OCI-LY1 (cell line): ENCODE results near the gene TEX14.

Source experiments
- H2AFZ ChIP-seq: fragments of 200-600 bp; sonication (generic), shearing (Covaris generic); 2 replicates; pipeline ENCODE4 v1.6.0; 2014; ENCODE audit warnings: antibody characterized with exemption, mild to moderate bottlenecking, low read length
- H3F3A ChIP-seq: fragments of 200-600 bp; sonication (generic), shearing (Covaris generic); 2 replicates; pipeline ENCODE4 v1.6.0; 2014; ENCODE audit warnings: mild to moderate bottlenecking, antibody characterized with exemption, low read length, moderate library complexity; ENCODE audit not compliant: insufficient read depth
- H3K27ac ChIP-seq: fragments of 200-600 bp; sonication (generic); 2 replicates; pipeline ENCODE4 v1.5.1; 2014; ENCODE audit warnings: low read length, mixed run types, mild to moderate bottlenecking, low read depth; ENCODE audit not compliant: poor library complexity, severe bottlenecking
- H3K27me3 ChIP-seq: fragments of 200-600 bp; sonication (generic); 2 replicates; pipeline ENCODE4 v1.6.0; 2014; ENCODE audit warnings: antibody characterized with exemption, mild to moderate bottlenecking, low read length, moderate library complexity; ENCODE audit not compliant: insufficient read depth
- H3K36me3 ChIP-seq: fragments of 200-600 bp; sonication (generic); 2 replicates; pipeline ENCODE4 v1.6.1; 2014; ENCODE audit warnings: mild to moderate bottlenecking, antibody characterized with exemption, low read length, moderate library complexity, mixed read lengths; ENCODE audit not compliant: insufficient read depth
- H3K4me1 ChIP-seq: fragments of 200-600 bp; sonication (generic); 2 replicates; pipeline ENCODE4 v1.5.1; 2014; ENCODE audit warnings: mild to moderate bottlenecking, low read length, moderate library complexity; ENCODE audit not compliant: insufficient read depth, severe bottlenecking
- H3K4me2 ChIP-seq: fragments of 200-600 bp; sonication (generic), shearing (Covaris generic); 2 replicates; pipeline ENCODE4 v1.6.1; 2014; ENCODE audit warnings: low read length
- H3K4me3 ChIP-seq: fragments of 200-600 bp; sonication (generic); 2 replicates; pipeline ENCODE4 v1.5.1; 2014; ENCODE audit warnings: low read length, low read depth, mild to moderate bottlenecking, mixed read lengths; ENCODE audit not compliant: poor library complexity, severe bottlenecking
- H3K79me2 ChIP-seq: fragments of 200-600 bp; shearing (Covaris generic); 2 replicates; pipeline ENCODE4 v1.6.1; 2016; ENCODE audit warnings: mixed run types, low read length, mixed read lengths; ENCODE audit not compliant: insufficient read depth
- H3K9ac ChIP-seq: fragments of 200-600 bp; sonication (generic), shearing (Covaris generic); 2 replicates; pipeline ENCODE4 v1.6.1; 2014; ENCODE audit warnings: mild to moderate bottlenecking, low read length, mixed read lengths
- H3K9me2 ChIP-seq: fragments of 200-600 bp; sonication (generic), shearing (Covaris generic); 2 replicates; pipeline ENCODE4 v1.6.1; 2014; ENCODE audit warnings: low read depth, mild to moderate bottlenecking, low read length, mixed read lengths
- H3K9me3 ChIP-seq: fragments of 200-600 bp; shearing (Covaris generic); 2 replicates; pipeline ENCODE4 v1.6.1; 2014; ENCODE audit warnings: low read length, mixed read lengths
- H4K20me1 ChIP-seq: fragments of 200-600 bp; sonication (generic), shearing (Covaris generic); 2 replicates; pipeline ENCODE4 v1.6.0; 2016; ENCODE audit warnings: mild to moderate bottlenecking, low read length; ENCODE audit not compliant: insufficient read depth
- EZH2 ChIP-seq: fragments of 200-600 bp; sonication (generic), shearing (Covaris generic); IDR thresholded peaks from 2 replicates; pipeline ENCODE4 v1.8.0; 2017; ENCODE audit warnings: borderline replicate concordance, mixed run types, mild to moderate bottlenecking, antibody characterized with exemption, low read length, moderate library complexity, mixed read lengths
- TF ChIP-seq, protein P1 (sequence below): fragments of 200-600 bp; sonication (generic), shearing (Covaris generic); IDR thresholded peaks from 2 replicates; pipeline ENCODE4 v1.5.1; 2017; ENCODE audit warnings: mild to moderate bottlenecking, antibody characterized with exemption, low read length, moderate library complexity, mixed read lengths

Gene TEX14

DNA sequence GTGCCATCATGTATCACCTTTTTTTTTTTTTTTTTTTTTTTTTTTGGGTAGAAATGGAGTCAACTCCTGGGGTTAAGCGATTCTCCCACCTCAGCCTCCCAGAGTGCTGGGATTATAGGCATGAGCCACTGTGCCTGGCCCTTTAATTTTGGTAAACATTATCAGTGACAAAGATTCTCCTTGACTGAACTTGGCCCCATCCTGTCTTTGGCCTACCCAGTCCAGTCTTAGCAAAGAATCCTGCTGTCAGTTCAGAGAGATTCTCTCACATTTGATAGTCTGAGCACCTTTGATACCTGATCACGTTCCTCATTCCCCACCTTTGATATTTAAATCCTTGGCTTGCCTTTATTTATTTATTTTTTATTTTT, 12.1 kb upstream of the TEX14 start:
- H3F3A ChIP-seq: no peaks in the 10 kb centered on the region
- no peak overlapping the region for H3K4me2 ChIP-seq
- peaks cover 36% of the 10 kb centered on the region for H3K36me3 ChIP-seq
- no peaks in the 10 kb centered on the region for H3K27me3 ChIP-seq
- H3K9me3 ChIP-seq: no peaks in the 10 kb centered on the region
- no peak overlapping the region for H3K9ac ChIP-seq
- H3K9me2 ChIP-seq: no peaks in the 10 kb centered on the region
- no peak overlapping the region for H3K4me3 ChIP-seq
- H3K79me2 ChIP-seq: no peaks in the 10 kb centered on the region
- no peak for TF ChIP-seq EZH2
- TF ChIP-seq, protein P1, sequence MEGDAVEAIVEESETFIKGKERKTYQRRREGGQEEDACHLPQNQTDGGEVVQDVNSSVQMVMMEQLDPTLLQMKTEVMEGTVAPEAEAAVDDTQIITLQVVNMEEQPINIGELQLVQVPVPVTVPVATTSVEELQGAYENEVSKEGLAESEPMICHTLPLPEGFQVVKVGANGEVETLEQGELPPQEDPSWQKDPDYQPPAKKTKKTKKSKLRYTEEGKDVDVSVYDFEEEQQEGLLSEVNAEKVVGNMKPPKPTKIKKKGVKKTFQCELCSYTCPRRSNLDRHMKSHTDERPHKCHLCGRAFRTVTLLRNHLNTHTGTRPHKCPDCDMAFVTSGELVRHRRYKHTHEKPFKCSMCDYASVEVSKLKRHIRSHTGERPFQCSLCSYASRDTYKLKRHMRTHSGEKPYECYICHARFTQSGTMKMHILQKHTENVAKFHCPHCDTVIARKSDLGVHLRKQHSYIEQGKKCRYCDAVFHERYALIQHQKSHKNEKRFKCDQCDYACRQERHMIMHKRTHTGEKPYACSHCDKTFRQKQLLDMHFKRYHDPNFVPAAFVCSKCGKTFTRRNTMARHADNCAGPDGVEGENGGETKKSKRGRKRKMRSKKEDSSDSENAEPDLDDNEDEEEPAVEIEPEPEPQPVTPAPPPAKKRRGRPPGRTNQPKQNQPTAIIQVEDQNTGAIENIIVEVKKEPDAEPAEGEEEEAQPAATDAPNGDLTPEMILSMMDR: no peak
- no peak overlapping the region for H2AFZ ChIP-seq
- no peaks in the 10 kb centered on the region for H4K20me1 ChIP-seq
- H3K27ac ChIP-seq: no peak overlapping the region
- no peaks in the 10 kb centered on the region for H3K4me1 ChIP-seq

DNA sequence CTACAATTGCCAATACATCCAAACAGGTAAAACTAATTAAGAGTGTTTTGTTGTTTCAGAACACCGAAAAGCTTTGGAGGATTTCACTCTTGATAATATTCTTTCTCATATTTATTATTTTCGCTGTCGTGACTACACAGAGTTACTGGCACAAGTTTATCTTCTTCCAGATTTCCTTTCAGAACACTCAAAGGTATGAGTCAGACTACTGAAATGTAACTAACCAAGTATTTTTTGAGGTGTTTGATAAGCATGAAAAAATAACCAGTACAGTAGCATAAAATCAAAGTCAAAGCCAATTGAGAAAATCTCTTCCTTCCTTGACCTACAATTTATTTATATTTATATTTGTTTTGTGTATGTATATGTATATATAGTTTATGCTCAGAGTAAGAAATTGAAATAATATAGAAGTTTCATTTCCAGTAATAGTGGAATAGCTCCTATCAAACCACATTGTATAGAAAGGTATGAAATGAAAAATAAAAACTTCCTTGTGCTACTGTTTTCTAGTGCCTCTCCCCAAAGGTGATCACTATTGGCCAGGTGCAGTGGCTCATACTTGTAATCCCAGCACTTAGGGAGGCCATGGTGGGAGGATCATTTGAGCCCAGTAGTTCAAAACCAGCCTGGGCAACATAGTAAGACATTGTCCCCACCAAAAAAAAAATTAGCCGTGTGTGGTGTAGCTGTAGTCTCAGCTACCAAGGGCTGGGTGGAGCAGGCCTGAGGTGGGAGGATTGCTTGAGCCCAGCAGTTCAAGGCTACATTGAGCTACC, 11.5 kb upstream of the TEX14 start:
- Histone ChIP-seq H3K4me2 (no peak overlapping the region), H3K36me3 (peaks cover 38% of the 10 kb centered on the region)

GRCh38 chr17:58702708-58703107, 10.9 kb upstream of the TEX14 start:
- Histone ChIP-seq H3K27me3 (no peaks in the 10 kb centered on the region), H3K36me3 (peaks cover 38% of the 10 kb centered on the region)
- TF ChIP-seq, protein P1: no peak
- TF ChIP-seq EZH2: no peak

More for the DNA sequence above, 11.5 kb upstream of the TEX14 start:
- H3K9ac ChIP-seq: no peak overlapping the region
- no peaks in the 10 kb centered on the region for H3K4me1 ChIP-seq
- no peaks in the 10 kb centered on the region for H3F3A ChIP-seq
- no peaks in the 10 kb centered on the region for H3K9me3 ChIP-seq
- TF ChIP-seq EZH2: no peak
- TF ChIP-seq, protein P1: no peak
- no peaks in the 10 kb centered on the region for H3K9me2 ChIP-seq
- no peak overlapping the region for H3K27ac ChIP-seq
- H3K27me3 ChIP-seq: no peaks in the 10 kb centered on the region
- no peaks in the 10 kb centered on the region for H3K79me2 ChIP-seq
- H3K4me3 ChIP-seq: no peak overlapping the region
- no peaks in the 10 kb centered on the region for H4K20me1 ChIP-seq
- H2AFZ ChIP-seq: no peak overlapping the region

More at GRCh38 chr17:58702708-58703107, 10.9 kb upstream of the TEX14 start:
- no peaks in the 10 kb centered on the region for H3K9me2 ChIP-seq
- no peak overlapping the region for H3K4me3 ChIP-seq
- H3F3A ChIP-seq: no peaks in the 10 kb centered on the region
- no peak overlapping the region for H2AFZ ChIP-seq
- no peak overlapping the region for H3K4me2 ChIP-seq
- no peaks in the 10 kb centered on the region for H3K9me3 ChIP-seq
- H3K79me2 ChIP-seq: no peaks in the 10 kb centered on the region
- H3K9ac ChIP-seq: no peak overlapping the region
- no peaks in the 10 kb centered on the region for H3K4me1 ChIP-seq
- H4K20me1 ChIP-seq: no peaks in the 10 kb centered on the region
- H3K27ac ChIP-seq: no peak overlapping the region
